GM19438 (cell line): ENCODE results near the gene UNC13C.

Experiments
- ATAC-seq: cut with Tn5 transposase; IDR thresholded peaks from one replicate; pipeline ENCODE4 v1.9.1; 2021; ENCODE audit warnings: low read depth; ENCODE audit not compliant: unreplicated experiment

Gene UNC13C

DNA sequence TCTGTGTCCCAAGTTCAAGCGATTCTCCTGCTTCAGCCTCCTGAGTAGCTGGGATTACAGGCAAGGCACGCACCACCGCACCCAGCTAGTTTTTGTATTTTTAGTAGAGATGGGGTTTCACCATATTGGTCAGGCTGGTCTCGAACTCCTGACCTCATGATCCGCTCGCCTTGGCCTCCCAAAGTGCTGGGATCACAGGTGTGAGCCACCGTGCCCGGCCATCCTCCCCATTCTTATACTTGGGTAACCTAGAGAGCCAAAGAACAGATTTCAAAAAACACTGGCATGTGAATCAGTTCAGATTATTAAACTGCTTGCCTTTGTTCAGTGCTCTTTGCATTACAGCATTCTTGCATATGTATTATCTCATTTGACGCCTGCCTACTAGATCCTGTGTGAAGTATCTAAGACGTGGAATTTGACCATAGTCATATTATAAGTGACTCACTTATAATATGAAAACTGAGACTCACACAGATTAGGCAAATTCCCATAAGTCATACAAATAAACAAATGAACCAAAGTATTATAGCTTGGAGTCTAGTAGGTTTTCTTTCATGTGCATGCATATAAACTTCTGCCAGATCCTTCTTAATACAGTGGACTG, 123.5 kb downstream of the UNC13C start:
- ATAC-seq: no peak

DNA sequence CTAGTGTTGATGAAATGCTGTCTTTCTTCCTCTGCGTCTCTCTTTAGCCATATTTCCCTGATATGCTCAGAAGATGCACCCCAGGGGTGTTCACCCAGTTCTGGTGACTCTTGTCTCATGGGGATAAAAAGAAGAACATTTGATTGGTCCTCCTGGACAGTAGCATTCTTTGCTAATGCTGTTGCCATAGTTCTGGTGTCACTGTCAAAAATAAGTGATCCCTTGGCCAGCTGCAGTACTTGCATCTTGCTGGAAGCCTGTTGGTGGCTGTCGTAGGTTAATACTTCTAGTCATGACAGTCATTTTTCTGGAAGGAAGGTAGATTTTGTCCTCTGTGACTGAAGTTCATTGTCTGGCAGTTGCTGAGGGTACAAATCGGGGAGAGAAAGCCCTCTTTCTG, 124.5 kb downstream of the UNC13C start:
- ATAC-seq: no peak

DNA sequence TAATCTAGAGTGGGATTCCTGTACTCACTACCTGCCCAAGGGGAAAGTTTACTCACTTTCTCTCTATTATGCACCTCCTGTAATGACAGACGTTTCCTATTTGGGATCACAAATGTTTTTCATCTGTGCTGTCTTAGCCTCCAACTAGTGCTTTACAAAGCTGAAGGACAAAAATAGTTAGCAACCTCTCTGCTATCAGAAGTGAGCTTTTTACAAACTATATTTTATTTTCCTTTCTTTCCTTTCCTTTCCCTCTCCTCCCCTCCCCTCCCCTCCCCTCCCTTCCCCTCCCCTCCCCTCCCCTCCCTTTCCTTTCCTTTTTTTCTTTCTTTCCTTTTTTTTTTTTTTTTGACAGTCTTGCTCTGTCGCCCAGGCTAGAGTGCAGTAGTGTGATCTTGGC, 130.8 kb downstream of the UNC13C start:
- ATAC-seq: no peak

DNA sequence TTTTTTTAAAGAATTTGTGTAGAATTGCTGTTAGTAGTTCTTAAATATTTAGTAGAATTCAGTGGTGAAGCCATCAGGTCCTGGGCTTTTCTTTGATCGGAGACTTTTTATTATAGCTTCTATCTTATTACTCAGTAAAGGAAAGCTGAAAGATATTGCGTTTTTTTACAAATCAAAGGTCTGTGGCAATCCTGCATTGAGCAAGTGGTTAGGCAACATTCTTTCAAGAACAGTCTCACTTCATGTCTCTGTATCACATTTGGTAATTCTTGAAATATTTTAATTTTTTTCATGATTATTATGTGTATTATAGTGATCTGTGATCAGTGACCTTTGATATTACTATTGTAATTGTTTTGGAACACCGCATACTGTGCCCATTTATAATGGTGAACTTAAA, 140.8 kb downstream of the UNC13C start:
- no peak for ATAC-seq

DNA sequence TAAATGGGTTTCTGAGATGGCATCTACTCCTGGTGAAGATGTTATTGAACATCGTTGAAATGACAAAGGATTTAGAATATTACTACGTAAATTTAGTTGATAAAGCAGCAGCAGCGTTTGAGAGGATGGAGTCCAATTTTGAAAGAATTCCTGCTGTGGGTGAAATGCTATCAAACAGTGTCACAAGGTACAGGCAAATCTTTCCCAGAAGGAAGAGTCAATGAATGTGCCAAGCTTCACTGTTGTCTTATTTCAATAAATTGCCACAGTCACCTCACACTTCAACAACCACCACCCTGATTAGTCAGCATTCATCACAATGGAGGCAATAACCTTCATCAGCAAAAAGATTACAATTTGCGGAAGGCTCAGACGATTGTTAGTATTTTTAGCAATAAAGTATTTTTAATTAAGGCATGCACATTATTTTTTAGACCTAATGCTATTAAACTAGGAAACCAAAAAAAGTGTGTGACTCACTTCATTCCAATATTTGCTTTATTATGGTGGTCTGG, 142.8 kb downstream of the UNC13C start:
- no peak for ATAC-seq

DNA sequence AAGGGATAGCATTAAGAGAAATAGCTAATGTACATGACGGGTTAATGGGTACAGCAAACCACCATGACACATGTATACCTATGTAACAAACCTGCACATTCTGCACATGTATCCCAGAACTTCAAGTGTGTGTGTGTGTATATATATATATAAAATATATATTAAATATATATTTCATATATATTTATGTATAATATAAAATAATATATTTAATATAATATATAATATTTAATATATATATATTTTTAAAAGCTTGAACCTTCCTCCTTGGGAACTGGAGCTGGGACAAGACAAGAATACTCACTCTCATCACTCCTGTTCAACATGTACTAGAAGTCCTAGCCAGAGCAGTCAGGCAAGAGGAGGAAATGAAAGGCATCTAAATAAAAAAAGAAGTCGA, 149.3 kb downstream of the UNC13C start:
- ATAC-seq: no peak

DNA sequence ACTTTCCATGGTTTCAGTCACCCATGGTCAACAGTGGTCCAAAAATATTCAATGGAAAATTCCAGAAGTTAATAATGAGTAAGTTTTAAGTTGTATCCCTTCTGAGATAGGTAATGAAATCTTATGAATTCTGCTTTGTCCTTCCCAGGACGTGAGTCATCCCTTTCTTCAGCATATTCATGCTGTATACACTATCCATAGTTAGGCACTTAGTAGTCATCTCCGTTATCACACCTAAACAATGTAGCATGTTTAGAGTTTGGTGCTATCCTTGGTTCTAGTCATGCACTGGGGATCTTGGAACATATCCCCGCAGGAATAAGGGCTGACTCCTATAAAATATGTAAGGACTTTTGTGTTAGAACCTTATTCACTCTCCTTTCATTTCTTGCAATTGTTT, 153.2 kb downstream of the UNC13C start:
- ATAC-seq: no peak

DNA sequence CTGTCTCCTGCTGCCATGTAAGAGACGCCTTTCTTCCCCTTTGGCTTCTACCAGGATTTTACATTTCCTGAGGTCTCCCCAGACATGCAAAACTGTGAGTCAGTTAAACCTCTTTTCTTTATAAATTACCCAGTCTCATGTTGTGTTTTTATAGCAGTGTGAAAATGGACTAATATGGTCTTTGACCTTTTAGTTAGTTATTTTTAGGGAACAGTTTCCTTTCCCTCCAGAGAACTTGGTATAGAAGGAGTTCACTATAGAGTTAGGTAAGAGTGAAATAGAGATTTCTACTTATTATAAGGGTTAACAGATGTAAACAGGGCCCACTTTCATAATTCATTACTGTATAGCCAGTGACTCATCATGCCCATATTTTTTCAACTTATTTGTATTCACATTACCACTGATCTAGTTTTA, 170.9 kb downstream of the UNC13C start:
- ATAC-seq: no peak

DNA sequence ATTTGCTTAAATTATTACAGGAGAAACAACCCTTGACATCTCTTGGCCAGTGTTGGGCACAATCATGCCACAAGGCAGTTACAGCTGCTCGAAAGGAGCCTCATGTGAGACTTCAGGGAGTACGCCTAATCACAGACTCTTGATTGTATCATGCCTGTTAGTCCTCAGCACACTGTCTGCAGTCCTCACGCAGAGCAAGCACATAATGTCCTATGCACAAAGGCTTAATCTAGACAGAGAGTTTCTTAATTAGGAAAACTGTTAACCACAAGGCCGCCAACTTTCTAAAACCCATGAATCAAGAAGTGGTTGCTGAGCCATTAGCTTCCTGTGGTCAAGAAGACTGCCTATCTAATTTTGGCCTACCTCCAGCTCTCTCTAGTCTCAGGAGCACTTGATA, 172.0 kb downstream of the UNC13C start:
- no peak for ATAC-seq

DNA sequence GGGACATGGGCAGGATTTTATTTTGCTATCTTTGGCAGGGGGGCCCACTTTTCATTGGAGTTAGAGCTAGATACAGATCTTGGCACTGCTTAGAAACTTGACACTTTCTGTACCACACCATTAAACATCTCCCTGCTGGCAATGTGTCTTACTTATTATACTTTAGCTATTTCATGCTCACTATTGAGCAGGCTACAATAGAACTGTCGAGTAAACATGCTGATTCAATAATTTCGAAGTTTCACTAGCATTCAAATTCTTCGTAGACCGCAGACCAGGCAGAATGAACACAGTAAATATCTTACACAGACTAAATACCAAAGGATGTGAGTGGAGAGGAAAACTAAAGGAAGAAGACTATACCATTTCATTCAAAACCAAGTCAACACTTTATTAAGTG, 180.8 kb downstream of the UNC13C start:
- no peak for ATAC-seq

DNA sequence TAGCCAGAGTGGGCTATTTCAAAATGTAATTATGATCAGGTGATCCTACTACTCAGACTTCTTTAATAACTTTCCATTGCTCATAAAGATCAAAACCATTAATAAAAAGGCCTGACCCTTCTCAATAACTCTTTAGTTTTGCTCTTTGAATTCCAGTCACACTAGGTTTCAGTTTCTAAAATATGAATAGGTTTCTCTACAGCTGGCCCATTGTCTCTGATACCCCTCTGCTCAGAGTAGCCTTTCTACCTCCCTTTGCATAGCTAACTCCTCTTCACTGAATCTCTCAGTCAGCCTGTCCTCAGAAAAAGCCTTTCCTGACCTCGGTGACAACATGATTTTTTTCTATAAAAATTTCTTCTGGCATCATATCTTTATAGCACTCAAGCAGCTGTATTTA, 209.1 kb downstream of the UNC13C start:
- no peak for ATAC-seq

DNA sequence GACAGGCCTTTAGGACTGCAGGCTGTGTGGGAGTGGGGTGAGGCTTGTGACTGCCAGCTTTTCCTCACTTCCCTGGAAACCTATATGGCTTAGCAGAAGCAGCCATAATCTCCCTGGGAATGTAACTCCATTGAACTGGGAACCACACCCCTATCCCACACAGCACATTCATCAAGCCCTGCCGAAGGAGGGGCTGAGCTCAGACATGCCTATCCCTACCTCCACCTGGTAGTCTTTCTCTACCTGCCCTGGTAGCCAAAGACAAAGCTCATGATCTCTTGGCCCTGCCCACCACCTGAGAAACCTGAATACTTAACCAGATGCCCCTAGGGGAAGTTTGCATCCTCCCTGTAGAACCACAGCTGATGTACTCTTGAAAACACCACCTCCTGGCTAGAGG, 219.8 kb downstream of the UNC13C start:
- no peak for ATAC-seq

DNA sequence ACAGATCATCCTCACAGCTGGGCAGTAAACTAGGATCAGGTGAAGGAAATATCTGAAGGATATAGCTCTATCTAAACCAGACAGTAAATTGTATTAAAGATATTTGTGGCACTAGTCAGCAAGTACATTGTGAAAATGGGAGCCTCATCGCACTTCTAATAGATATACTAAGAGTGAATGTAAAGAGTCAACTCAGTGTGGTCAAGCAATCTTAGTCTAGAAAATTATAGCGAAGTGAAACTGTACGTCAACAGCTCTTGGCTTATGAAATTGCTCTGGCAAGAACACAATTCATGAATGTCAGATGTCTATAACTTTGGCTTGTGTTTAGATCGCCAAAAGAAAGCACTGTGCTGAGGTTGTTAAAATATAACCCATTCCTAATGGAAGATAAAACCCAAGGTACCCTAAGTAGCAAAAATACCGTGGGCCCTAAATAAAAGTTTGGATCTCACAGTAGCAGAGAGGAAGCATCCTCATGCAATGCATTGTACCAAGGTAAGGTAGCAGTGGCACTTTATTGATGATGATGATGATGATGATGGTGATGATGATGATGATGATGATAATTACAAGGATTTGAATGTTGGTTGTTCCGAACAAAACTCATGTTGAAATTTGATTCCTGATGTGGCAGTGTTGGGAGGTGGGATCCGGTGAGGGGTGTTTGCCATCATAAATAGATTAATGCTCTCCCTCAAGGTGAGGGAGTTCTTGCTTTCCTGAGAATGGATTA, 228.5 kb downstream of the UNC13C start:
- no peak for ATAC-seq

DNA sequence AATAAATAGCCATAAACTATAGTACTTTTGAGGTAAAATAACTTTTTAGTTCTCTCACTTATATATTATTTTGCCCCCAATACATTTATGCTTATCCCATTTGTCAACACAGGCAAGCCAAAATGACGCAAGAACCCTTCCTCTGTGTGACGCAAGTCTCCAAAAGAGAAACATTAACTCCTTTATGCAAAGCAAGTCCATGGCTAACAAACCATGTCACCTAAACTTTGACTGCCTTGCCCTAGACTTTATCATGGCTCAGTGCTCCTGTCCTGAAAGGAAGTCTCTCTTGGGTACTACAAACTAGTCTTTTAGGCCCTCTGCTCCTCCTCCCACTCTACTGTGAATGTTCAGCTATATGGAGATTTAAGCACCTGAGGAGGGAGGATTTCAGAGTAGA, 230.5 kb downstream of the UNC13C start:
- no peak for ATAC-seq

DNA sequence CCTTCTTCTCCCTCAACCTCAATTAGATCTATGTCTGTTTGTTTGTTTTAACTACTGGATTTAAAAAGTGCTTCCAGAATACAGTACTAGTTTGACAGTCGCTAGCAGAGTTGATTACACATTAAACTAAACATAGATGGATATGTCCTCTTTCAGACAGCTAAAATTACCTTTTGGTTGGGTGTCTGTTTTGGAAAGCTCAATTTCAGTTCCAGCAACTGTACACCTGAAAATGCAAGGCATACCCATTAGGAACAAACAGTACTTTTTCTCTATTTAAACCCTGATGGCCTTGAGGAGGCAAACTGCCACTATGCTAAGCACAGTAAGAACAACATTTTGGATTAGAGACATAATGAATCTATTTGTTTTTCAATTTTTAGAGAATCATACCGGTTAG, 234.4 kb downstream of the UNC13C start:
- ATAC-seq: no peak

DNA sequence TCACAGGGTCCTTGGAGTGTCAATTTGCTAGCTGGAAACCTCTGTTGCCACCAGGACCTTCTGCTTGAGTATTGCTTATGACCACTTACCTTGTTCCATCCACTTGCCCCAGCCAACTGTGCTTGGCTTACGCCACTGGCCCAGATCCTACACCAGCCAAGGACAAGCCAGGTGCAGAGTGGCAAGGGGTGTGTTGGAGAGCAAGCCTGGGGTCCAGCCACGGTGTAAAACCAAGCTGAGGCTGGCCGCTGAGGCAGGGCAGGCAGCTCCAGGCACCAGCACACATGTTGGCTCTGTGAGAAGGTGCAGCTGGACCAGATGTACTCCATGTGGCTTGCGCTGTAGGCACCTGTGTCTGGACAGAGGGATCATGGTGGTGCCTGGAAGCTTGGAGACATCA, 248.2 kb downstream of the UNC13C start:
- no peak for ATAC-seq

DNA sequence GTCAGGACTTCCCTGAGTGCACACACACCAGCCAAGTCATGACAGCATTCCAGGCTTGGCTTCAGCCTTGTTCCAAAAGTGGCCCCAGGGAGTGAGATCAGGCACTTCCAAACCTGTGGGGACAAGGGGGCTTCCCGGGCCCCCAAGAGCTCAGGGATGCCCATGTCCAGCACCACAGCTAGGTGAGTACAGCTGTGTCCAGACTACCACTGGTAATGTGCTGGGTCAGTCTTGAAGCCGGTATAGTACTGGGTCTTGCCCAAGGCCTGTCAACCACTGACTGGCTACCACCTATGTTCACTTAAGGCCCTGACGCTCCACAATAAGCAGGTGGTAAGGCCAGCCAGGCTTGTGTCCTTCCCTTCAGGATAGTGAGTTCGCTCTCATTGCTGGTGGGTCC, 249.3 kb downstream of the UNC13C start:
- ATAC-seq: no peak

DNA sequence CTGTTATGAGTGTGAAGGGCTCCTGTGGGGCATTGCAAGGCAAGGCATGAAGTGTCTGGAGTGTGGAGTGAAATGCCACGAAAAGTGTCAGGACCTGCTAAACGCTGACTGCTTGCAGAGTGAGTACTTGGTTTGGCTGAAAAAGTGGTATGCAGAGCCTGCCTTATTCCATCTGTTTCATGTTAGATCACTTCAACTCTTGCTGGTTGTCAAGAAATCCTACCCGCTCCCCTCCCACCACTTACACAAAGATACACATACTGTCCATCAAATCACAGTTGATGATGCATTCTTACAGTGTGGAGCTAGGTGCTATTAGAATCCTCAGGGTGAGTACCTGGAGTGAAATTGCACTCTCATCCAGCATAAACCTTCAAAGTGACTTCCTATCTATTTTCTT, 272.1 kb downstream of the UNC13C start:
- ATAC-seq: no peak

DNA sequence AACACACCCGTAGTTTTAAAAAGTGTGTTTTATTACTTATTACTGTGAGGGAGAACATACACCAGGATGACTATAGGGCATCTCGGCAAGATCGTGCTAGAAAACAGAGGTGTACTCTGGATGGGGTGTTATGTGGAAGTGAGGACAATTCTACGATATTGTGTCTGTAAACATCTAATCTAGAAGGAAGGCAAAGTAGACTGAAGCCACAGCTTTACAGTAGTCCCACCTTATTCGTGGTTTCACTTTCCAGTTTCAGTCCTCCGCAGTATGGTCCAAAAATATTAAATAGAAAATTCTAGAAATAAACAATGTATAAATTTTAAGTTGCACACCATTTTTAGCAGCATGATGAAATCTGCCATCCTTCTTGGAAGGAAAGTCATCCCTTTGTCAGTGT, 277.9 kb downstream of the UNC13C start:
- no peak for ATAC-seq

DNA sequence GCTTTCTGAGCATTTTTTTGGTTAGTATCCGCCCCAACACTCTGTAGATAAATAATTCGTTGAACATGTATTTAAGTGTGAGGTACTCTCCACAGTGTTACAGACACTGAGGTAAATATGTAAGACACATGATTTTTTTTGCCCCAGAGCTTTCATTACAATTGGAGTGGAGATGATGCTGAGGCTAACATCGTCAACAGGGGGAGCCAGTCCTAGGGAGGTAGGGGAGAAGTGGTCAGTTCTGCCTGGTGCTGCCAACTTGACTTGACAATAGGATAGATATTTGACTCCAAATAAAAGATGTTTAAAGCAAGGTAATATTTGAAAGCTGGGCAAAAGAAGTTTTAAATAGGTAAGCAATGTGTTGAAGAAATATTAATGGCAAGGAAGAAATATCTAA, 295.7 kb downstream of the UNC13C start:
- ATAC-seq: no peak

DNA sequence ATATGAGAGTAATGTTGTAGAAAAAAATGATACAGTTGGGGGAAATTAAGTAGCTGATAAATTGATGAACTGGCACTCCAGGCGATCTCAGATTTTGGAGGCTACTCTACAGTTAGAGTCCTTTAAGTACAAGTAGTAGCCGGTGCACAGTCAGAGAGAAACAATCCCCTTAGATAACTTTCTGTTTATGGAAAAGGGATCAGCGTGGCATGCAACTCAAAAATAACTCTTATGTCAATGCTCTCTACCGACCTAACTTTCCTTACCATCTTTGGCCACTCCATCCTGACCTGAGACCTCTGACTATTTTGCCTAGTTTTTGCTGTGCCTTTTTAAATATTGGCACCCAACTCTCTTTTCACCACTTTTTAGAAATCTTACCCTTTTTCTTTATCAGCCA, 299.6 kb downstream of the UNC13C start:
- ATAC-seq: no peak

DNA sequence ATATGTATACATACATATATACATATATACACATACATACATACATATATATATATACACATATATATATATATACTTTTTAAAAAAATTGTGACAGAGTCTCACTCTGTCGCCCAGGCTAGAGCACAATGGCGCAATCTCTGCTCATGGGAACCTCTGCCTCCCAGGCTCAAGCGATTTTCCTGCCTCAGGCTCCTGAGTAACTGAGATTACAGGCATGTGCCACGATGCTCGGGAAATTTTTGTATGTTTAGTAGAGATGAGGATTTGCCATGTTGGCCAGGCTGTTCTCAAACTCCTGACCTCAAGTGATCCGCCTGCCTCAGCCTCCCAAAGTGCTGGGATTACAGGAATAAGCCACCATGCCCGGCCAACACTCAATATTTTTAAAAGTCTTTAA, 302.5 kb downstream of the UNC13C start:
- ATAC-seq: no peak
